SK-N-SH treated with all-trans-retinoic acid at 6 μM for 48 hours (cell line): Measurements from ENCODE around the gene AKR1B1.

Experiments used
- RARB ChIP-seq: fragments of 250-450 bp; sonication (Bioruptor Pico); IDR thresholded peaks from 2 replicates; pipeline ENCODE4 v1.8.0; 2021; ENCODE audit warnings: mild to moderate bottlenecking, moderate library complexity
- TF ChIP-seq, protein P1 (sequence below): fragments of 250-450 bp; sonication (Bioruptor Pico); IDR thresholded peaks from 2 replicates; pipeline ENCODE4 v1.8.0; 2020; ENCODE audit warnings: mild to moderate bottlenecking, moderate library complexity, borderline replicate concordance
- TF ChIP-seq, protein P2 (sequence below): fragments of 250-450 bp; sonication (Bioruptor Pico); IDR thresholded peaks from 2 replicates; pipeline ENCODE4 v1.5.1; 2020; ENCODE audit warnings: low read depth, mild to moderate bottlenecking, moderate library complexity

DNA sequence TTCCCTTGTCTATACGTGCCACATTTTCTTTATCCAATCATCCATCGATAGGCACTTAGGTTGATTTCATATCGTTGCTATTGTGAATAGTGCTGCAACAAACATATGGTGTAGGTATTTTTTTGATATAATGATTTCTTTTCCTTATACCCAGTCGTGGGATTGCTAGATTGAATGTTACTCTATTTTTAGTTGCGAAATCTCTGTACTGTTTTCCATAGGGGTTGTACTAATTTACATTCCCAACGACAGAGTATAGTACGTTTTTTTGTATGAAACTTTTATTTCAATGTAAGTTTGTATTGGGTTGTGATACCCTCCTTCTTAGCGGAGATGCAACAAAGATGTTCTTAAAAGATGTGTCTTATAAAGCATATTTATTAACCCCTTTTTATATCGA is 30.0 kb downstream of the AKR1B1 start:
- TF ChIP-seq, protein P1, sequence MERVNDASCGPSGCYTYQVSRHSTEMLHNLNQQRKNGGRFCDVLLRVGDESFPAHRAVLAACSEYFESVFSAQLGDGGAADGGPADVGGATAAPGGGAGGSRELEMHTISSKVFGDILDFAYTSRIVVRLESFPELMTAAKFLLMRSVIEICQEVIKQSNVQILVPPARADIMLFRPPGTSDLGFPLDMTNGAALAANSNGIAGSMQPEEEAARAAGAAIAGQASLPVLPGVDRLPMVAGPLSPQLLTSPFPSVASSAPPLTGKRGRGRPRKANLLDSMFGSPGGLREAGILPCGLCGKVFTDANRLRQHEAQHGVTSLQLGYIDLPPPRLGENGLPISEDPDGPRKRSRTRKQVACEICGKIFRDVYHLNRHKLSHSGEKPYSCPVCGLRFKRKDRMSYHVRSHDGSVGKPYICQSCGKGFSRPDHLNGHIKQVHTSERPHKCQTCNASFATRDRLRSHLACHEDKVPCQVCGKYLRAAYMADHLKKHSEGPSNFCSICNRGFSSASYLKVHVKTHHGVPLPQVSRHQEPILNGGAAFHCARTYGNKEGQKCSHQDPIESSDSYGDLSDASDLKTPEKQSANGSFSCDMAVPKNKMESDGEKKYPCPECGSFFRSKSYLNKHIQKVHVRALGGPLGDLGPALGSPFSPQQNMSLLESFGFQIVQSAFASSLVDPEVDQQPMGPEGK (CRISPR knock-in tag), result no peak
- no peak for TF ChIP-seq RARB (CRISPR knock-in tag)
- TF ChIP-seq, protein P2, sequence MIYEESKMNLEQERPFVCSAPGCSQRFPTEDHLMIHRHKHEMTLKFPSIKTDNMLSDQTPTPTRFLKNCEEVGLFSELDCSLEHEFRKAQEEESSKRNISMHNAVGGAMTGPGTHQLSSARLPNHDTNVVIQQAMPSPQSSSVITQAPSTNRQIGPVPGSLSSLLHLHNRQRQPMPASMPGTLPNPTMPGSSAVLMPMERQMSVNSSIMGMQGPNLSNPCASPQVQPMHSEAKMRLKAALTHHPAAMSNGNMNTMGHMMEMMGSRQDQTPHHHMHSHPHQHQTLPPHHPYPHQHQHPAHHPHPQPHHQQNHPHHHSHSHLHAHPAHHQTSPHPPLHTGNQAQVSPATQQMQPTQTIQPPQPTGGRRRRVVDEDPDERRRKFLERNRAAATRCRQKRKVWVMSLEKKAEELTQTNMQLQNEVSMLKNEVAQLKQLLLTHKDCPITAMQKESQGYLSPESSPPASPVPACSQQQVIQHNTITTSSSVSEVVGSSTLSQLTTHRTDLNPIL (CRISPR knock-in tag), result no peak
